GM19025 (cell line): ENCODE data around the gene MYO1E.
A peak's percentile ranks its signal among the peaks of the same experiment; 100 is the strongest.
"Not testable (repeated sequence)": the region's sequence is repeated elsewhere in the genome, so short reads cannot be mapped to it uniquely, and the experiment has no call there.

Experiments
- ATAC-seq: cut with Tn5 transposase; IDR thresholded peaks from one replicate; pipeline ENCODE4 v1.9.1; 2021; ENCODE audit warnings: mild to moderate bottlenecking, low read depth, moderate library complexity; ENCODE audit not compliant: unreplicated experiment

Gene MYO1E

DNA sequence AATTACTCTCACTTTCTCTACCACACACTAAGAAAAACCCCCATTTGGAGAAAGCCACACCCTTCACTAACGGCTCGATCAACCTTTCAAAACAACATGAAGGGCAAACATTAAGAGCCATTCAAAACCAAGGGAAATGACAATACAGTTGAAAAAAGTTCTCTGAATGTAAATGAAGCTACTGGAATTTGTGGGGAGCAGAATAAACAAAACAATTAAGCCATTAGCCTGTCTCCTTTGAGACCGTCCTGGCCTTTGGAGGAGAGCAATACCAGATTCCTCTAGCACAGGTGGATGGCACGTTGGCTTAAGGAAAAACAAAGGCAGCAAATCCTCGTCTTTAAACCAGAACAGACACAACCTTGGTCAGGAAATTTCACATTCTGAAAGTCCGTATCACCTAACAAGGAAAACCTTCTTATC is 18.7 kb downstream of the MYO1E start:
- ATAC-seq: no peak

DNA sequence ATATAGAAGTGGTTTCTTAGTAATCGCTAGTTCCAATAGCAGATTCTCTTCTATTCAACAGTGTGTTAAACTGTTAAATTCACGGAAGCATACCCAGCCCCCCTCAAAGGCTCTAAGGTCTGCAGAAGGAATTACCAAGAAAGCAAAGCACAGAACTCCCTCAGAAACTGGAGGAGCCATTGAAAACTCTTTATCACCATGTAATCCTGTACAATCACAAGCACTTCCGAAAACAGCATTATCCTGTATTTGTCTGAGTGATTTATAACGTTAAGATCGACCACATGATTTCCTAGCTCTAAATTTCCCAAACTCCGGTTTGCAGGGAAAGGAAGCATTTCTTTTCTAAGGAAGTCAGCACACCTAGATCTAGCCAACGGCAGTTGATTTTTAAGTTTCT is 20.0 kb downstream of the MYO1E start:
- no peak for ATAC-seq

DNA sequence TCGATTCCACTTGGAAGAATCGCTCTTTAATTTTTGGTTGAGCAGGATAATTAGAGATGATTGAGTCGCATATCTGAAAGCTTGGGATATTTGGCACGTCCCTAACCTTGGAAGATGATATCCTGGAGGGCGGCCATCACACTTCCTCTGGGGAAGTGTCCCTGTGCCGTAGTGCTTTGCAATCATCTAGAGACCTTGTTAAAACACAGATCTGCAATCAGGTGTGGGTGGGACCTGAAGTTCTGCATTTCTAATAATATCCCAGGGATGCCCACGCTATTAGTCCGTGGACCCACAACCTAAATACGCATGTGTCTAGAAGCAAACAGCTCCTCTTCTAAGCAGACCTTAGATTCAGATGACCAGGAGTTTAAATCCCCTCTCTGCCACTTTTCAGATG is 20.5 kb downstream of the MYO1E start:
- no peak for ATAC-seq

DNA sequence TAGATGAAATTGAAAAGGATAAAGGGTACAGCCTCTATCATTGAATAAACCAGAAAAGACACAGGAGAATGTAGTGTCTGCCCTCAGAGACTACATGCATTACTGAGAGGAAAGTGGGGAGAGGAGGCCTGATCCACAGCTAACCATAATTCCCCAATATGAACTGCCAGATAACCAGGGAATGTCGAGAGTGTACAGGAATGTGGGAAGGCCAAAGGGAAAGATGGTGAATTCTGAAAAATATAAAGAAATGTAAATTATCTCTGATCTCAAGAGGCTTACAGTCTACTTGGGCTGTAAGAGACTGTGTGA is 22.3 kb downstream of the MYO1E start:
- no peak for ATAC-seq

DNA sequence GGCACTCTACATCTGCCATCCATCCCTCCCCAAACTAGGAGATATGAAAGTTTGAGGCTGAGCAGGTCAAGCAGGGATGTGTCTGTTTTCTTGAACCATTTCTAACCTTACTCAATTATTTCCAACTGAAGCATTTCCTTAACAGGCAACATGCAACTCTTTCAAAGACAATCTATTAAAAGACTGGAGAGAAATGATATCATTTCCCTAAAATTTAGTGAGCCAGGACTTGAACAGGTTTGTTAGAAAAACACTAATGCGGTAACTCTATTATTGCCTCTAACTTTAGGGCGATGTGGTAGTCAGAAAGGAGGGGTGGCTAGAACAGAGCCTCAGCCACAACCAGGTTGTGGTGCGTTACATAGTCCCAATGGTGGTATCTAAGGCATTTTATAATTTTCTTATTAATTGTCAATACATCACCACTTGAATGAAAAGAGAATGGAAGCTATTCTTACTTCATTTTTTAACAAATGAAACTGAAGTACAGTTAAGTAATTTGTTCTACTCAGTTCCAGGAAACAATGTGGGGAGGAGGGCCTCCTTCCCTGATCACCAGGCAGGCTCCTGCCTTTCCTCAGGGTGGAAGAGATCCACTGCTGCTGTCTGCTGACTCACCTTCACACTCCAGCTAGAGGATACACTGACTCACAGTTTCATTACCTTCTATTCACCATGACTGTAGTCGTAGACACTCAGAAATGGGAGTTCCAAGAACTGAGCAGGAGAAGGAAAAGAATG is 22.8 kb downstream of the MYO1E start:
- no peak for ATAC-seq

DNA sequence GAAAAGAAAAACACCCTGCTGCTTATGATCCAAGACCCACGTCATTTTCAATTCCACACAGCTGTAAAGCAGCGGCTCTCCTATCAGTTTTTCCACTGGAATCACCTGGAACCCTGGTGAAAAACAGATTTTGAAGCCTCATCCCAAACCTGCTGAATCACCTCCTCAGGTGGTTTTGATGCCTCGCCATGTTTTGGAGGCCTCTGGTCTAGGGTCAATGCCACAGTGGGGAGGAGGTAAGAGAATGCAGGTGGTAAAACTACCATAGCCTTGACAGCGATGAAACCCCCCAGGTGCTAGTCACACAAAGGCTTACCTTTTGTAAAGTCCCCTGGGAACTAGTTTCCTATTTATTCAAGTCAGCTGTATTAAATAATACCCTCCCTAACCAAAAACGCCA is 24.8 kb downstream of the MYO1E start:
- no peak for ATAC-seq

DNA sequence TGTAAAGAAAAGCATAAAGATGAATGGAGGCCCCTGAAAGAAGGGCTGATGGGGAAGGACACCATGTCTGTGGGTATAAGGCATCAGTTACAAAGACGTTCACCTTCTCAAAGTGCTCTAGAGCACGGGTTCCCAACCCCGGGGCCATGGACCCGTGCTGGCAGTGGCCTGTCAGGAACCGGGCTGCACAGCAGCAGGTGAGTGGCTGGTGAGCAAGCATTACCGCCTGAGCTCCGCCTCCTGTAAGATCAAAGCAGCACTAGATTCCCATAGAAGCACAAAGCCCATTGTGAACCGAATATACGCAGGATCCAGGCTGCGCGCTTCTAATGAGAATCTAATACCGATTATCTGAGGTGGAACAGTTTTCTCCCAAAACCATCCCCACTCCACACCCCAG is 25.7 kb downstream of the MYO1E start:
- ATAC-seq: no peak

DNA sequence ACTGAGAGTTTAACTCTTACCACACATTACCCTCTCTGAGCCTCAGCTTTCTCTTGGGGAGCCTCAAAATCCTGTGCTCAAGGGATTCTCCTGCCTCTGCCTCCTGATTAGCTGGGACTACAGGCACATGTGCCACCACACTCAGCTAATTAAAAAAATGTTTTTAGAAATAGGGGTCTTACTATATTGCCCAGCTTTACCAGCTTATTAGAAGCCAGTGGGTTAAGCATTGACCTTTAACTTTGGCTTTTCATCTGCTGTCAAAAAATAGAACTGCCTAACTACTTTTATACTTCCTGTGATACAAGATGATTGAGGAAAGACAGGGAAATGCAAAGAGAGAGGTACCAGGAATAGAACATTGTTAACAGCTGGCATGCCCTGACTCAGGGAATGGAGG is 27.3 kb downstream of the MYO1E start:
- ATAC-seq: no peak

DNA sequence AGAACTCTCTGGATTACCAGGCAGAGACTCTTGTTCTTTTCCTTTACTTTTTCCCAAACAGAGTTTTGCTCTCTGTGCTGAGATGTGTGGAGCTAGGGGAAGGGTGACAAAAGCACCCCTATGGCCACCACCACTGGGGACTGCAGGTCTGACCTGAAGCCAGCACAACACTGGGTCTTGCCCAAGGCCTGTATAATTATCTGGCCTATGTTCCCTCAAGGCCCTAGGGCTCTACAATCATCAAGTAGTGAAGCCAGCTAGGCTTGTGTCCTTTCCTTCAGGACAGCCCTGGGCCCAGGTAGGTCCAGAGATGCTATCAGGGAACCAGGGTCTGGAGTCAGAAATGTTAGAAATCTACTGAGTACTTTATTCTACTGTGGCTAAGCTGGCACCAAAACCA is 28.4 kb downstream of the MYO1E start:
- no peak for ATAC-seq

DNA sequence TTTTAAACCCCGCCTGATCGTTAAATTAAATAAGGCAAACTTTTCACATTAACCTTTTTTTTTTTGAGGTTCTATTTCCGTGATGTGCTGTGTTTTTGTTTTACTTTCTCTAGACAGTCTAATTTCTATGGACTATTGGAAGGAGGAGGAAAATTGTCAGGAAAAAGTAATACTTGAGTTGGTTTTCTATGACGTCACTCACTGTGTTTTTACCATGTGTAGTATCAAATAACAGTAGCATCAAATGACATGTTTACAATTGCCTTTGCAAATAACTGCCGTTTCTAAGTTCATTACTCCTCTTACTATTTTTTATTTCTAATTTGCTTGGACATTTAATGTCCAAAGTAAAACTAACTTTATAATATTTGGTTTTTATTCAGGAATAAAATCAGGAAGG is 32.3 kb downstream of the MYO1E start:
- no peak for ATAC-seq

DNA sequence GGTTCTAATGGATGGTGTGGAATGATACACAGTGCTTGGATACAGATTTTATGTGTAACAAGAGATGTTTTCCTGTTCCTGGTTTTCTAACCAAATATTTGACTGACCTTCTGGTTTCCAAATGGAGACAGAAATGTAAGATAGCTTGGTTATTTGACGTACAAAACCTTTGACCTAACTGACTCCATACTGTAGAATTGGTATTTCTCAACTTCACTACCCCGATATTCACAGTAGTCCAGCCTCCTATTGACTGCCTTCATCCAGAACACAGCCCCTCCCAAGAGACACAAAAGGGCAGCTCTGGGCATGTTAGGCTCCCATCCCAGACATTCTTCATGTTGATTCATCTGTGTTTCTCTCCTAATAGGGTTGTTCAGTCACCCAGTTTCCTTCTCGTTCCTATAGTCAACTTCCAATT is 33.4 kb downstream of the MYO1E start:
- ATAC-seq: no peak

DNA sequence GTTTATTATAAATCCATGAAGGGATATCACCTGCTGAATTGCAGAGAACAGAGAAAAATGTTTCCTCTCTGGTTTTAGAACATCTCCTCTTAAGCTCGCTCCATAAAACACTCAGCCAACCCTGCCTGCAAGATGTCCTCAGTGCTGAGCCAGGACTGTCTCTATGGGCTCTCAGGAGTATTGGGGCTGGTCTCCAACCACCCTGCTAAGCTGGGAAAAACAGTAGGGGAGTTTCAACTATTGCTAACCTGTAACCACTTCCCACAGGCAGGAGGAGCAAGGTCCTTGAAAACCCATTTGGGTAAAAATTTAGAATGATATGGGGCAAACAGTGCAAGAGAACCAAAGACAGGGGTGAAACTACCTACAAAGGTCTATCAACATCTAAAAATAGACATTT is 34.3 kb downstream of the MYO1E start:
- ATAC-seq: no peak

DNA sequence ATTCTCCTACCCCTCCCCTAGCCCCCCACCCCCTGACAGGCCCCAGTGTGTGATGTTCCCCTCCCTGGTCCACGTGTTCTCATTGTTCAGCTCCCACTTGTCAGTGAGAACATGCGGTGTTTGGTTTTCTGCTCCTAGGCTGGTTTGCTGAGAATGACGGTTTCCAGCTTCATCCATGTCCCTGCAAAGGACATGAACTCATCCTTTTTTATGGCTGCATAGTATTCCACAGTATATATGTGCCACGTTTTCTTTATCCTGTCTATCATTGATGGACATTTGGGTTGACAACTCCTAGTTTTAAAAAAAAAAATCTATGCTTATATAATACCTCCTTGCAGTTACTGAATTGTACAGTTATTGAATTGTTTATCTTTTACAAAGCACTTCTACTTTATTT is 35.9 kb downstream of the MYO1E start:
- ATAC-seq: not testable (repeated sequence)

DNA sequence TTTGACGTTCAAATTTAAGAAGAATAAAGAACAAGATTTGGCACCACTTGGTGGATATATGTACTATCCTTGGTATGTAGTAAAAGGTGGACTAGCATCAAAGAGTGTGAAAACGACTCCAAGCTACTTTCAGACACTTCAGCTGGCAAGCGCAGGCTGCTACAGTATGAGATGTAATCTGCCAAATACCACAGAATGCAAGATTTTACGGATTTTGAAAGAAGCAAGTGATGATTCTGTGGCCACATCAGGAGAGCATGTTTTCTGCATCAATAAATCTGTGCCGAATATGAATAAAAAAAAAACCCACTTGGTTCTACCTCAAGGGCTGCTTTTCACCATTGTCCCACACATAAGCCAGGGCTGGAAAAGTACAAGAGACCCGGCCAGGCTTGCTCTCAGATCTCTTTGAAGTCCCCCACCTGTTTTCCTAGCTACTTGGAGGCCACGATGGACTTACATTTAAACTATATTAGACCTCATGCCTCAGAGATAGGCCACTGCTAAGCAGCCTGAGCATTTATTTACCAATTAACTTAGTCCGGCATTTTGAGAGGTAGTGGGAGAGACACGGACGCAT is 37.4 kb downstream of the MYO1E start:
- no peak for ATAC-seq

DNA sequence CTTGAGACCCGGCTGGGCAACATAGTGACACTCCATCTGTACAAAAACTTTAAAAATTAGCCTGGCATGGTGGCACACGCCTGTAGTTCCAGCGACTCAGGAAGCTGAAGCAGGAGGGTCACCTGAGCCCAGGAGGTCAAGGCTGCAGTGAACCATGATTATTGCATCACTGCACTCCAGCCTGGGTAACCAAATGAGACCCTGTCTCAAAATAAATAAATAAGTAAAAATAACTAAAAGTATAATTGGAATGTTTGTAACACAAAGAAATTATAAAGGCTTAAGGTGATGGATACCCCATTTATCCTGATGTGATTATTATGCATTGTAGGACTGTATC is 38.6 kb downstream of the MYO1E start:
- no peak for ATAC-seq

DNA sequence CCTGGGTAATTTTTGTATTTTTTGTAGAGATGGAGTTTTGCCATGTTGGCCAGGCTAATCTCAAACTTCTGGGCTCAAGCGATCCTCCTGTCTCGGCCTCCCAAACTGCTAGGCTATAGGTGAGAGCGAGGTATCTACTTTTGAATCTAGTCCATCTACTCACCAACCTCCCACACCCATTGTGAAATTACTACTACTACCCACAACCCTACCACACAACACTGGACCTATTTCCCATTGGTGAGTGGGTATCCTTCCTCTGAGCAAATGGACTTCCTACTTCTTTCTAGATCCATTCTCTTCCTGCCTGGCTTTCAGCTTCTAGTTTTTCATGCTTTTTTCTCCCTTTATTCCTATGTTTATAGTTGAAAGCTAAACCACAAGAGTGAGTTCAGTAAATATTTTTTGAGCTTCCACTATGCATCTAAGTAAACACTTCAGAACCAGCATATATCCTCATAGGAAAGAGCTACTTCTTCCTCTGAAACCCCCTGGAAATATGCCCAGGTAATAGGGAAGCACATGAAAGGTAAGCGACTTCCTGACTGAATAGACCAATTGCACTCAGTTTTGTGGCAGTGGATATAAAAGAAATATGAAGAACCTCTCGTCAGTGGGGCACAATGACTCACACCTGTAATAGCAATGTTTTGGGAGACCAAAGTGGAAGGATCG is 39.1 kb downstream of the MYO1E start:
- ATAC-seq: no peak

DNA sequence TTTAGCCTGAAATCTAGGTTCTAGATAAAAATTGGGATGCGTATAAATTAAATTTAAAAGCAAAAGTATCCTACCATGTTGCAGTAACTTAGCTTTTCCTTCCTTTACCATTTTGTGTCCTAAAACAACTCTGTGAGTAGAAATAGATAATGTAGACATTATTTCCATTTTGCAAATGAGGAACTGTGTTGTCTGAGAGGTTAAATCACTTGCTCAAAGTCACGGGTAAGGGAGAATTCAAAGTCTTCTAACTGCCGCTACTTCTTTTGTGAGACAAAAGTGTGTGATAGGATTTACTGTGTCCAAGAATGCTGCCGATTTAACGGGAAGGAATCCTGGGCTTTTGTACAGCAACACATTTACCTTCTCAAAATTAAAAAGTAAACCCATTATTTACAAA is 40.7 kb downstream of the MYO1E start:
- ATAC-seq: no peak

DNA sequence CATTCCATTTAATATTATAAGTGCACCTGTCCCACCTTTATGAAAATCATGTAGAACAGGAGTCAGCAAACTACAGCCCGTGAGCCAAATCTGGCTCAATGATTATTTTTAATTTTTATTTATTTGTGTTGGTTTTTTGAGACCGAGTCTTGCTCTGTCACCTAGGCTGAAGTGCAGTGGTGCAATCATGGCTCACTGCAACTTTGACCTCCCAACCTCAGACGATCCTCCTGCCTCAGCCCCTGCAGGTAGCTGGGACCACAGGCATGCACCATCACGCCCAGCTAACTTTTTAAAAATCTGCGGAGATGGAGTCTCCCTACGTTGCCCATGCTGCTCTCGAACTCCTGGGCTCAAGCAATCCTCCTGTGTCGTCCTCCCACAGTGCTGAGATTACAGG is 42.0 kb downstream of the MYO1E start:
- ATAC-seq: no peak

DNA sequence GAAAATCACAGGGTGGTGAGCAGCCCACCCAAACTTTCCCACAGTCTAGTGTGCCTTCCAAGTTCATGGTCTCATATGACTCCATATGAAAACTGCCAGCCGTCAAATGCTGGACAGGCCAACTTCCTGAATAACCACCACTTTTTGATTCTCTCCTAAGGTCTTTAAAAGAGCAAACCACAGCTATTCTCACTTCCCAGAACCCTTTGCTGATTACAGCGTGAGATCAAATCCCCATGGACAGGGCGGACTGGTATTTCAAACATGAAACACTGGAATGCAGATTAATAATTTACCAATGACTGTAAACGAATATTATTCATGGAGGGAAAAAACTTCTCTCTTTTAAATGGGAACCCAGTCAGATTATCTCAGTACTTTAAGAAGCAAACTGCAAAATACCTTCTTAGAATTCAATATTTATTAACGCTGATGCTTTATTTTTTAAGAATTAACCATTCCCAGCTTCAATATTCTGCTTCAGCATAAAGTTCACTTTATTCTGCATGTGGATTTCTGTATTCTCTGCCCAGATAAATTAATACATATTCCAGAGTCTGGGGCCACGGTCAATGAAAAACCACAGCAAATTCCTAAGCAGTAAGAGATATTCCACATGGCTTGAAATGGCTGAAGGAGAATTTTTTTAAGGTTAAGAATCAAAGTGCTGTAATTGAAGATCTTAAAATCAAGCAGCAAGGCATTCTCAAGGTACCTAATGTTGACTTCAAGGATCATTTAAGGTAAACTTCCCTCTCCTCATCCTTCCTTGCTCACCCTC is 42.9 kb downstream of the MYO1E start:
- ATAC-seq: no peak

DNA sequence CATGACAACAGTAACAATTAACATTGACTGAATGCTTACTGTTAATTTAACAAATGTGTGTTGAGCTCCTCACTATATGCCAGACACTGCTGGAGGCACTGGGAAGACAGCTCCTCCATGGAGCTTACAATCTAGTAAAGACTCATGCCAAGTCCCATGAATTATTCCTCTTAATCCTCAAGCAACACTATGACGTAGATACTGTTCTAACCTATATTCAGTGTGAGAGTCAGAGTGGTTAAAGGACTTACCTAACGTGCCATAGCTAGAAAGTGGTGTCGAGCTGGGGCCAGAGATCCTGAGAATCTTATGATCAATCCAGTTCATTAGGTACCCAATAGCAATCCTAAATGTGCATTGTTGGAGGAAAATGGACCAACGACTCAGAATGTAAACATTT is 43.6 kb downstream of the MYO1E start:
- no peak for ATAC-seq

DNA sequence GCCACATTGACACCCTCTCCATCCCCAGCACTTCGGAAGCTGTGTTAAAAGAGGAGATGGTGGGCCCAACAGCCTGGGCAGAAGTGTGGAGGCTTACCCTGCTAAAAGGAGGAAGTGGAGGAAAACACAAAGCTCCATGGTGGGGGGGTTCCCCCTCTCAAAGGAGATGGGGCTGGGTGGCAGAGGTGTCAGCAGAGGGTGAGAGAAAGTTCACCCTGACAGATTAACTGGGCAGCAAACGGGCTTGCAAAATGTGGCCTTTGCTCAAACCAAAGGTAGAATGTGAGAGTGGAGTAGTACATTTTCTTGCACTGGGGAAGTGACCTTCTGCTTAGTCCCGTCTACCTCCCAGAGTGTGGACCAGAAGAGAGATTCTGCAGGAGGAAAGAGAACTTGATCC is 44.7 kb downstream of the MYO1E start:
- peak; percentile 78 for ATAC-seq

DNA sequence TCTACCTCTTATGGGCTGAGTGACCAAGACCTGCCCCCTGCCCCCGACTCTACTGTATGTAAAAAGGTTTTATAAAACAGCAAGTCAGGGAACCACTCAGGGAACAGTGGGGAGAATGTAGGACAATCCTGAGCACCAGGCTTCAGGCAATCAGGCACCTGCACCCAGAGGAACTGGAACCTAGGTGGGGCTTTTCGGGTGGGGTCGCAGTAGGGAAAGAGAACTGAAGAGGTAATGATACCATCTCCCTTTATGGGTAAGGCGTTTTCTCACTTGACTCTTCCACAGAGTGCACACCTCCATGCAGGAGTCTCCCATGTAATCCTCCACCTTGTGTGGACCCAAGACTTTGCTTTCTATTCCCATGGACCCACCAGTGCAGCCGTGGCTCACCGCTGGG is 45.8 kb downstream of the MYO1E start:
- ATAC-seq: no peak
